Fibroblast of skin of left quadriceps (primary cell): ENCODE measurements around the gene ZNF69.
"Not testable (repeated sequence)": the region's sequence is repeated elsewhere in the genome, so short reads cannot be mapped to it uniquely, and the experiment has no call there.

Experiments
- DNase-seq, 2 experiments: peaks; one replicate each; pipeline ENCODE4 v3.0.0-alpha.2; 2013; ENCODE audit warnings: low read depth in 2 of 2

Gene ZNF69

GRCh38 chr19:11894851-11895250 lies 7.3 kb downstream of the ZNF69 start:
- no peak for DNase-seq

DNA sequence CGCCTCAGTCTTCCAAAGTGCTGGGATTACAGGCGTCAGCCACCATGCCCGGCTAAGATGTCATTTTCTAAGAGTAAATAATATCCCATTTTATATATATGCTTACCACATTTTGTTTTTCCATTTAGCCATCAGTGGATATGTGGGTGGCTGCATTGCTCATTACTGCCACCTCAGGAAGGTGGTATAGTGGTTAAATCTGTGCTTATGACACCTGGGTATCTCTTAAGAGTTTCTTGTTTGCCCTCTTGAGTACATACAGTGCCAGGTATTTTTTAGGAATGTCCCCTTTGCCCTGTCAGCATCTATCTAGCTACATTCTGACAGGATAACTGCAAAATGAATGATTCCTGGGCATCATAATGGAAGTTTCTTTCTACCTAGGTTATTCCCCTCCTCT lies 14.6 kb downstream of the ZNF69 start:
- no peak for DNase-seq

DNA sequence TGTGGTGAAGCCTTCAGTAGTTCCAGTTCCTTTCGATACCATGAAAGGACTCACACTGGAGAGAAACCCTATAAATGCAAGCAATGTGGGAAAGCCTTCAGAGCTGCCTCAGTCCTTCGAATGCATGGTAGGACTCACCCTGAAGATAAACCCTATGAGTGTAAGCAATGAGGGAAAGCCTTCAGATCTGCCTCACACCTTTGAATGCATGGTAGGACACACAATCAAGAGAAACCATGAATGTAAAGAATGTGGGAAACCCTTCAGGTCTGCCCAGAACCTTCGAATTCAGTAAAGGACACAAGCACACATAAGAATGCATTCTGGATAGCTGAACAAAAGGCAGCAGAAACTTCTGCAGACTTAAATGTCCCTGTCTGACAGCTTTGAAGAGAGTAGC lies 18.3 kb downstream of the ZNF69 start:
- no peak for DNase-seq

GRCh38 chr19:11911937-11912336 lies 24.4 kb downstream of the ZNF69 start:
- not testable (repeated sequence) for DNase-seq

DNA sequence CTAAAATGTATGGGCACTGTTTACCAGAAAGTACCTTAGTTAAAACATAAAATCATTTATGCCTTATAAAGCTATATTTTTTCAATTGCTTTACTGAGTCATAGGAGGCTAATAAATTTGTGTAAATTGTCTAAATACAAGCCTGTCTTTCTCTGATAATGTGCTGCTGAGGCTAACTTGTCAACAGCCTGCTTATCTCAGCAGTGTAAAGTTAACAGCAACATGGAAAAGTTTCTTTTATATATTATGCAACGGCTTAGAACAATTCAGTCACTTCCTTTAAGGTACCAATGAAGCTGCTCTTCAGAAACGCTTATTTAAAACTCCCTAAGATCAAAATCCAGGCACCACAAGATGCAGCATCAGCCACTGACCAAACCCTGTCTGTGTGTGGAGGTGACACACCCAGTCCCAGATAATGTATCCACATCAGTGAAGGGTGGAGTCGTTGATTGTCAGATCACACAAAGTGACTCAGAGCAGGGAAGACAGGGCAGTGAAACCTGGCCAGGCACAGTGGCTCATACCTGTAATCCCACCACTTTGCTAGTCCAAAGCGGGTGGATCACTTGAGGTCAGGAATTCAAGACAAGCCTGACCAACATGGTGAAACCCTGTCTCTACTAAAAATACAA lies 27.0 kb downstream of the ZNF69 start:
- DNase-seq: not testable (repeated sequence)

DNA sequence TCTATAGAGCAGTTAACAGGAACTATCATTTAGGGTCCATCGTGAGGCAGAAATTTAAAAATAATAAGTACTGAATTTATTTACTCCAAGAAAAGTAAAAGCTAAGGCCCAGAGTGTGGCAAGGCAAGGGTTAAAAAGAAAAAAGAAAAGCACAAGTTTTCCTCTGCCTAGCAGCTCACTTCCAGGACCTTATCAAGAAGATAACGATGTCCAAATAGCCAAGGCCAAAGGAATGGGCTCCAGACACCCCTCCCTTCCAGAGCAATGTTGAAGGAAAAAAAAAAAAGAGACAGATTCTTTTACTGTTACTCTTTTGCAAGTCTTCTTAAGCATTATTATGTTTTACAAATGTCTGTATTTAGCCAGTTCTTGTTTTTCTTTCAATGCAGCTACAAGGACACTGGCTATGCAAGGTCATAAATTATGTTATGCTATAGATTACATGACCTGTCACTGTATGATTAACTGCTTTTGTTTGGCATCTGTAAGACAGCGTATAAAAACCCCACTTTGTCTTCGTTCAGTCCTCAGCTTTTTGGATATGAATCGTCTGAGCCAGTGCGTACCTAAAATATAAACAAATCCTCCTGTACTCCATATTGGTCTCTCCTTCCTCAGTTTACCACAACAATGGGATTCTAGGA lies 34.4 kb downstream of the ZNF69 start:
- DNase-seq: no peak

- DNase-seq: peak; percentile 78 to 81
Observed at GRCh38 chr19:11924886-11925650, 37.5 kb downstream of the ZNF69 start, which contains the start of gene ZNF700. Gene ZNF700 (plus strand): TSS chr19:11925107. CDS start chr19:11925211, 104 bp downstream.

GRCh38 chr19:11925651-11926187 lies 38.1 kb downstream of the ZNF69 start:
- DNase-seq: not testable (repeated sequence)

DNA sequence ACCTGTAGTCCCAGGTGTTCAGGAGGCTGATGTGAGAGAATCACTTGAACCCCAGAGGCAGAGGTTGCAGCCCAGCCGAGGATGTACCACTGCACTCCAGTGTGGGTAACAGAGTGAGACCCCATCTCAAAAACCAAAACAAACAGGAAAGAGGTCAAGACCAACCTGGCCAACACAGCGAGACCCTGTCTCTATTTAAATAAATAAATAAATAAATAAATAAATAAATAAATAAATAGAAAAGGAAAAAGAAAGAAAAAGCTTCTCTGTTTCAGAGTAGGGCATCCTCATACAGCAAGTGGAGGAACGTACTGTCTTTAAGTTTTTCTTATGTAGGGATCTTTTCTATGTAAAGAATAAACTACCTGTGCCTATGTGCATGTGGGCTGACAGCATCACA lies 39.6 kb downstream of the ZNF69 start:
- no peak for DNase-seq

DNA sequence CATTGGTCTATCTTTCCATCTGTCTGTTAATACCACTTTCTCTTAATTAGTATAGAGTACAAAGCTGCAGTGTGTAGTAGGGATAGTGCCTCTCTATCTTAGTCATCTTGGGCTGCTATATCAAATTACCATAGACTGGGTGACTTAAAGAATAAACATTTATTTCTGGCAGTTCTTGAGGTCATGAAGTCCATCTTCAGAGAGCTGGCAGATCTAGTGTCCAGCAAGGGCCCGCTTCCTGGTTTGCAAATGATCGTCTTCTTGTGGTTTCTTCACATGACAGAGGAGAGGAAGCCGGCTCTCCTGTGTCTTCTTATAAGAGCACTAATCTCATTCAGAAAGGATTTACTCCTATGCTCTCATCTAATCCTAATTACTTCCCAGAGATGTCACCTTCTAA lies 43.5 kb downstream of the ZNF69 start:
- no peak for DNase-seq

GRCh38 chr19:11931513-11931912 lies 43.9 kb downstream of the ZNF69 start:
- no peak for DNase-seq

GRCh38 chr19:11935829-11936228 lies 48.2 kb downstream of the ZNF69 start:
- not testable (repeated sequence) for DNase-seq

DNA sequence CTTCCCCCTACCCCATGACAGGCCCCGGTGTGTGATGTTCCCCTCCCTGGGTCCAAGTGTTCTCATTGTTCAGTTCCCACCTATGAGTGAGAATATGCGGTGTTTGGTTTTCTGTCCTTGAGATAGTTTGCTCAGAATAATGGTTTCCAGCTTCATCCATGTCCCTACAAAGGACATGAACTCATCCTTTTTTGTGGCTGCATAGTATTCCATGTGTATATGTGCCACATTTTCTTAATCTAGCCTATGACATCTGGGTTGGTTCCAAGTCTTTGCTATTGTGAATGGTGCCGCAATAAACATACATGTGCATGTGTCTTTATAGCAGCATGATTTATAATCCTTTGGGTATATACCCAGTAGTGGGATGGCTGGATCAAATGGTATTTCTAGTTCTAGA lies 50.8 kb downstream of the ZNF69 start:
- DNase-seq: not testable (repeated sequence)

GRCh38 chr19:11941361-11941887 lies 53.8 kb downstream of the ZNF69 start:
- not testable (repeated sequence) for DNase-seq

- DNase-seq: no peak
Observed at GRCh38 chr19:11942008-11942842, 54.6 kb downstream of the ZNF69 start.

DNA sequence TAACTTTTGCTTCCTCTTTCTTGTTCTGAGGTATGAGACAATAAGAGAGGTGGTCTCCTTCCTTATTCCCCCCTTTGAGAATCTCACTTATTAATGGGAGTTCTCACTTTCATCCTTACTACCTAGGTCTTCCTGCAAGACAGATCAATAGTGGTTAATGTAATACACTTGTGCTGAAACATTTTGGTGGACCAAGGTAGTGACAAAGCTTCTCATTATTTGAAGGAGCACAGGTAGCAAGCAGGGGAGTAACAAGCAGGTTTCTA lies 55.2 kb downstream of the ZNF69 start:
- no peak for DNase-seq

DNA sequence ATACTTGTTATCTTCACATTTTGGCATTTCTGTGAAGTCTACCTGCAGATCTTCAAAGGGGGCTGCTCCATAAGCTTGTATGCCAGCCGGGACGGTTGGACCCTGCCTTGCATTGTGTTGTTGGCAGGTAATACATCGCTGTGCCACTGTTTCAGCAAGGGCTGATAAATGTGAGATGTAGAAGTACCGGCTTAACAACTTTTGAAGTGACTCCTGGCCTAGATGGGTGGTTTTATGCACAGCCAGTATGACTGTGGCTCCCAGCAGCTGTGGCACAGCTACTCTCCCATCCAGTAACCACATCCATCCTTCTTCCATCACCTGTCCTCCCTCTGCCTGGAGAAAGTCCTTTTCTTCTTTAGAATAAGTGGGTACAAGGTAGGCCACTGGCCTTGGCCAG lies 57.1 kb downstream of the ZNF69 start:
- DNase-seq: no peak

- DNase-seq: no peak
Observed at GRCh38 chr19:11948646-11949045, 61.1 kb downstream of the ZNF69 start.

DNA sequence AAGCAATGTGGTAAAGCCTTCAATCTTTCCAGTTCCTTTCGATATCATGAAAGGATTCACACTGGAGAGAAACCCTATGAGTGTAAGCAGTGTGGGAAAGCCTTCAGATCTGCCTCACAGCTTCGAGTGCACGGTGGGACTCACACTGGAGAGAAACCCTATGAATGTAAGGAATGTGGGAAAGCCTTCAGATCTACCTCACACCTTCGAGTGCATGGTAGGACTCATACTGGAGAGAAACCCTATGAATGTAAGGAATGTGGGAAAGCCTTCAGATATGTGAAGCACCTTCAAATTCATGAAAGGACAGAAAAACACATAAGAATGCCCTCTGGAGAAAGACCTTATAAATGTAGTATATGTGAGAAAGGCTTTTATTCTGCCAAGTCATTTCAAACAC lies 61.6 kb downstream of the ZNF69 start:
- no peak for DNase-seq

DNA sequence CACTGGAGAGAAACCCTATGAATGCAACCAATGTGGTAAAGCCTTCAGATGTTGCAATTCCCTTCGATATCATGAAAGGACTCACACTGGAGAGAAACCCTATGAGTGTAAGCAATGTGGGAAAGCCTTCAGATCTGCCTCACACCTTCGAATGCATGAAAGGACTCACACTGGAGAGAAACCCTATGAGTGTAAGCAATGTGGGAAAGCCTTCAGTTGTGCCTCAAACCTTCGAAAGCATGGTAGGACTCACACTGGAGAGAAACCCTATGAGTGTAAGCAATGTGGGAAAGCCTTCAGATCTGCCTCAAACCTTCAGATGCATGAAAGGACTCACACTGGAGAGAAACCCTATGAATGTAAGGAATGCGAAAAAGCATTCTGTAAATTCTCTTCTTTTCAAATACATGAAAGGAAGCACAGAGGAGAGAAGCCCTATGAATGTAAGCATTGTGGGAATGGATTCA lies 62.1 kb downstream of the ZNF69 start:
- DNase-seq: not testable (repeated sequence)

DNA sequence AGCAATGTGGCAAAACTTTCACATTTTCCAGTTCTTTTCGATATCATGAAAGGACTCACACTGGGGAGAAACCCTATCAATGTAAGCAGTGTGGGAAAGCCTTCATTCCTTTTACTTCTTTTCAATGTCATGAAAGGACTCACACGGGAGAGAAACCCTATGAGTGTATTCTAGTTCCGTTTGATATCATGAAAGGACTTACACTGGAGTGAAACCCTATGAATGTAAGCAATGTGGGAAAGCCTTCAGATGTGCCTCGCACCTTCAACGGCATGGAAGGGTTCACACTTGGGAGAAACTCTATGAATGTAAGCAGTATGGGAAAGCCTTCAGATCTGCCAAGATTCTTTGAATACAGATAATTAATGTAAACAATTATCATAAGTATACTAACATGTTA lies 62.7 kb downstream of the ZNF69 start:
- no peak for DNase-seq
